Hippocampal formation (tissue), 2 donors: Measurements from ENCODE around the gene SV2B.

Experiments used
- DNase-seq, 2 donors: peaks; one replicate each; lab custom pipeline; 2025; lab: John Stamatoyannopoulos, UW

The SV2B gene

DNA sequence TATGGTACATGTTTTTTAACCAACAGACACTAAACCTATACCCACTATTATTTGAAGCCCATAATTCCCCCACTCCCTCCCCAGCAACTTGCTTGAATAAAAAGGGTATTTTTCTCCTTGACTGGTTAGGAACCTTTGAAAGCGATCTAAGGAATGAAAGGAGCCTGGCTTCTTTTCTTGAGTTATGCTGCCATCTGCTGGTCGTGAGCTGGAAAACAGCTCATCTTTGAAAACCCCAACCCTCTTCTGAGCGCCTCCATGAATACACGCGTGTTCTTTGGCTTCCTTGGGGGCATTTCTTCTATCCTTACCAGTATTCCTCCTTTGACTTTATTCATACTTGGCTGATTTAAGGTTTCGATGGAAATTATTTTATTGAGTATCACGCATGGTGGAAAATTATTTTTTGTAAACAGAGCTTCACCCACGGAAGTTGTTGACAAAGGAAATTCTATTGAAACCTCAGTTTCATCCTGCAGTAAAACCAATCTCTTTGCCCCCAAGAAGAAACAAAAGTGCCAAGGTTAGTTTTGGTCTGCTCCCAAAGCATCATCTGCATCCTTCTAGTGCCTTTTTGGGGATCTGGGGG is 171.6 kb downstream of the SV2B start:
- peak; percentile 48 to 73 for DNase-seq

DNA sequence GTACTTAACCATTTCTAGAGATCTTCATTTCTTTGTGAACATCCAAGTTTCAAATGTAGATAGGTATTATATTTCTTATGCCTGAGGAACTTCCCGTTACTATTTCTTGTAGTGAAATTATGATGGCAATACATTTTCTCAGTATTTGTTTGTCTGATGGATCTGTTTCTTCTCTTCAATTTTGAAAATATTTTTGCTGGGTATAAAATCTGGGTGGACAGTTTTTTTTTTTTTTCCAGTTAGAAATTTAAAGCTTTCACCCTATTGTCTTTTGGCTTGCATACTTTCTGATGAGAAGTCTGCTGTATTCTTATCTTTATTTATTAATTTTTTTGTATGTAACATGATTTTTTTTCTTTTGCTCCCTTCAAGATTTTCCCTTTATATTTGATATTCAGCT is 175.8 kb downstream of the SV2B start:
- DNase-seq, result no peak

DNA sequence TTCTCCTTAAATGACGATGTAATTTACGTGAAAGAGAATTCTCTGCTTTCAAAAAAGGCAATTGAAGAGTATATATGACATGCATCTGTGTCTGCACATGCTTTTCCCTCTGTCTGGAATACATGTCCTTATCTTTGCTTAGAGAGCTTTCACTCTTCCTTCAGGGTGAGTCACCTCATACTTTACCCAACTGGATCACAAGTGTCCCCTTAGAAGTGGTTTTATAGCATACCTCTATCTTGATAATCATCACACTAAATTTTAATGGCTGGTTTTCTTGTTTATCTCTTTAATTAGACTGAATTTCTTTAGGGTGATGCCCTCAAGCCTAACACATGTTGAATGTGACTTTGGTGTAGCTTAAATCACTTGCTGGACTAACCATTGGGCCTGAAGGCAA is 178.9 kb downstream of the SV2B start:
- no peak for DNase-seq

DNA sequence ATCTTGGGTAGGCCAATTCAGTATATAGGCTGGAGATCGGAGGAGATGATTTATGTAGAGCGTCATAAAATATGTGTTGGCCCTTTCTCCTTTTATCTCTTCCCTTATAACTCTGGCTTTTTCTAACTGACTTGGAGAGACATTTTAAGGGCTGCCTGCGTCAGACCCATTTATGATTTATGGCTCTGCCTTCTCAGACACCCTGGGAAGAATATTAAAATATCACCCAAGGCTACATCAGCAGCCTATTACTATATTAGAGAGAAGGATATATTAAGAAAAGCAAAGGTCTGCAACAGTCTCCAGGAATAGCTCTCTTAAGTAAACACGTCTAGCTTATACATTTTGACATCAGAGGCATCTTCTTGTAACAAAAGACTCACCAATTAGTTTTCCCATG is 179.4 kb downstream of the SV2B start:
- DNase-seq, result no peak

DNA sequence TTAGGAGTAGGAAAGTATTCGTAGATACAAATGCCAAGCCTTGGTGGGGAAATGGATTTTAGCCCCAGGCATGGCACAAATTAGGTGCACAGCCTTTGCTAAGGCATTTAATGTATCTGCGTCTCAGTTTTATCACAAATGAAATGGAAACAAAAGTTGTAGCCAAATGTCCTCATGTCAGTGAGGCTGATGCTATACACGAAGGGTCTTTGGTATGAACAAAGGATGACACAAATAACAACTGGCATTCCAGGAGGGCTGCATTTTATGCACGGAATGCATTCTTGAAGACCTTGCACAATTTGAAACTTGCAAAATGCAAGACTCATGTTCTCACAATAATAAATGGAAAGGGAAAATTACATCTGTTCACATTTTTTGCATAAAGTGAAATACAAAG is 181.9 kb downstream of the SV2B start:
- no peak for DNase-seq

DNA sequence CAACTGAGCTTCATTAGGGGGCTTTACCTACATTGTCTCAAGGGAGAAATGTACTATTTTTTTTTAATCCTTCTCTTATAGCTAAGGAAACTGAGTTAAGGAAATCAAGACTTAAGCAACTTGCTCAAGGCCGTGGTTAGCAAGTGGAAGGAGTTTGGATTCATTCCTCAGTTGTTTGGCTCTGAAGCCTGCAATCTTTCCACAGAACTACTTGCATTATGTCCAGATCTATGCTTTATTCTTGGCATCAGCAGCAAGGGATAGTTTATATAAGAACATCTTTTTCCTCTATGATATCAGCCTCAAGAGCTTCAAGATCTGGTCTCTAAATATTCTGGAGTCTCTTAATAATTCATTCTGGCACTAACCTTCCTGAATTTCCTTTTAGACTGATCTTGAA is 182.4 kb downstream of the SV2B start:
- no peak for DNase-seq

DNA sequence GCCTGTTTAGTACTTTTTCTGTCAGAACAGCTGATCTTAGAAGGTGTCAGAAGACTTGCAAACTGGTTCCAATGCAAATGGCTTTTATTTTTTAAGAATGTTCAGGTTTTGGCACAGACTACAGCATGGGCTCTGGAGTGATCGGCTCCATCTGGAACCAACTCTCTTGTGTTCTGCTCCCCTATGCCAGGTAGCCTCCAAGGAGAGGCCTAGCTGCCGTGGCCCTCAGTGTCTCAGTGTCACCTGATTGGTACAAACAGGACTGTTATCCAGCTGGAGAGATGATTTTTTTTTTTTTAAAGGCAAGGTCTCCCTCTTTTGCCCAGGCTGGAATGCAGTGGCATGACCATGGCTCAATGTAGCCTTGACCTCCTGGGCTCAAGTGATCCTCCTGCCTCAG is 183.1 kb downstream of the SV2B start:
- DNase-seq, result no peak

DNA sequence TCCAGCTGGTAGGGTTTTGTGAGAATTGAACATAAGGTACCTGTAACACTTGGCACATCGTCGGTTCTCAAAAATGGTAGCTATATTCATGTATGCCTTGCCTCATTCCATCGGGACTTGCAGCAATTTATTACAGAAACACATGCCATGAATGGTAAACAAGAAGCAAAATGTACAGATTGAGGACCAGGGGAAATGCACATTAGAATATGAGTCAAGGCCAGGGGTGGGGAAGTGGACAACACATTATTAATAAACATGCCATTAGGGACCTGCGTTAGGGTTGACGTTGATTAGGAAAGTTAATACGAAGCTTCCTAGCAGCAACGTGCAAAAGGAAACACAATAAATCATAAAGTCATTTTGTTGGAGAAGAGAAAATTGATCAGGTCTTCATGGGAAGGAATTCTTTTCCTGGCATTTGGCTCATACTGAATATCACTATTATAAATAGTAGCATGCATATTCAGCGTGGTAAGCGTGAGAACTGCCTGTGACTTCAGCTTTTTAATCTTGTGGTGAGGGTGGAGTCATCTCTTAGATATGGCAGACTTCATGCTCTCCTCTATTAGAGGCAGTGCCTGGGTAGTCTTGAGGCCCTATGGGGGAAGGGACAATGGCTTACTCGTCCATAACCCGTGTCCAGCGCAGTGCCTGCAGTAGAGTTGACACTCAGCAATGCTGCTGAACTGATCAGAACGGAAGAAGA is 184.9 kb downstream of the SV2B start:
- no peak for DNase-seq

DNA sequence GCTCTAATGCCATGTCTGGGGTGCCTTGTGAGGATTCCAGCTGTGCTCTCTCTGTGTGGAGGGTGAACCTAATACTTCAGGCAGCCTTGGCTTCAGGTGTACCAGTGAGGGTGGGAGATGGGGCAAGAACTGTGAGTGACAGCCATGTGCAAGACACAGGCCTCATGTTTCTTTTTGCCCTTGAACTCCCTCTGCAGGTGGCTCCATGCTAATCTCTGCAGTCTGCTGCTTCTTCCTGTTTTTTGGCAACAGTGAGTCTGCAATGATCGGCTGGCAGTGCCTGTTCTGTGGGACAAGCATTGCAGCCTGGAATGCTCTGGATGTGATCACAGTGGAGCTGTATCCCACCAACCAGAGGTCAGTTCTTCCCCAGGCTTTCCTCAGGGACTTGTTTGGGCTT is 189.3 kb downstream of the SV2B start:
- no peak for DNase-seq

DNA sequence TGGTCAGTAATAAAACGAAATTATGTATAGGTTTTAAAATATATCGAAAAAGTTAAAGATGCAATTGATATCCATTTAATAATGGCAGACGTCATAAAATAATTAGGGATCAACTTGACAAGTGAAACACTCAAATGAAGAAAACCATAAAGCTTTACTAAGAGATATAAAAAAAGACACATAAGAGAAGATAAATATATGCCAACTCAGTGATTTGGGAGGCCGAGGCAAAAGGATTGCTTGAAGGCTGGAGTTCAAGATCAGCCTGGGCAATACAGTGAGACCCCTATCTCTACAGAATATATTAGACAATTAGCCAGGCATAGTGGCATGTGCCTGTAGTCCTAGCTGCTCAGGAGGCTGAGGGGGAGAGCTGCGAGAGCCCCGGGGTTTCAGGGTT is 190.5 kb downstream of the SV2B start:
- DNase-seq, result no peak

DNA sequence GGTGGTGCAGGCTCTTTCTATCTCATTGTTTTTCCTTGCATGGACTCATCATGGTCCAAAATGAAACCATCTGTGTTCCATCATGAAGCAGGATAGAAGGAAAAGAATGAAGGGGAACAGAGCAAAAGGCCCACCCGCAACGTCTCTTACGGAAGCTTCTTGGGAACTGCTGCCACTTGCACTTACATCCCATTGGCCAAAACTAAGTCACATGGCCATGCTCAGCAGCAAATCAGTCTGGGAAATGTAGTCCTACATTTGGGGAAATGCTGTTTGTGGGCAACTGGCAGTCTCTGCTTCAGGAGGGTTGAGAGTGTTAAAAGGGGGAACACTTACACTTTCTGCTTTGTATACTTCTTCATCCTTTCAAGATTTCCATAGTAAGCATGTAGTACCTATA is 191.6 kb downstream of the SV2B start:
- no peak for DNase-seq

DNA sequence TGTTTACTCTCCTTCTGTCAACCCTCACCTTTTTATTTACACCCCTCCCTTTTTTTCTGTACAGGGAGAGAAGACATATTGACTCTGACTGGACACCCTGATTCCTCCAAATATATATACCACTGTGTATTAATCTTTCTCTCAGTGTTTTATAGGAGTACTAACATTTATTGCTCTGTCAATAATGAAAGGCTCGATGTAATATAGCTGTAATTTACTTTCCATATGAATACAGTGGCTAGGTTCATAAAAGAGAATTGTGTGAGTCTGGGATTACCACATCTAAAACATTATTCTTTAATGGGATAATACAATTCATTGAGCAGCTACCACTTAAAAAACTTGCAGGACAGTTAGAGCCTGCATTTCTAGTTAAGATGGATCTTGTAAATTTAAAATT is 194.3 kb downstream of the SV2B start:
- DNase-seq, result no peak

DNA sequence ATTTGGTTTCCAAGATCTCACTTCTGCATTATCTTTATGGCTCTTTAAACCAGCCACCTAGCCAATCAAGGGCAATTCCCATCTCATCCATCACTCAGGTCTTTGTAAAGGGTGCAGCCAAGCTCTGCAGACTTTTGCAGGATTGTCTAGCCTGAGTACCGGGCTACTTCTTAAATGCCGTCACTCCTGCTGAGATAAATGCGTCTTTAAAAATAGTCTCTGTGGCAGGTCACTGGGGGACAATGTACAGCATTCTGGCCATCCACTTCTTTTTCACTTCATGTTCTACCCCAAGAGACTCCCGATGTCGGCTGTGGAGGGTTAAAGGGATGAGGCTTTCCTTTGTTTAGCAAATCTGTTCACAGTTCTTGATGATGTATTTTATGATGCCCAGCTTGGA is 194.7 kb downstream of the SV2B start:
- DNase-seq, result no peak

DNA sequence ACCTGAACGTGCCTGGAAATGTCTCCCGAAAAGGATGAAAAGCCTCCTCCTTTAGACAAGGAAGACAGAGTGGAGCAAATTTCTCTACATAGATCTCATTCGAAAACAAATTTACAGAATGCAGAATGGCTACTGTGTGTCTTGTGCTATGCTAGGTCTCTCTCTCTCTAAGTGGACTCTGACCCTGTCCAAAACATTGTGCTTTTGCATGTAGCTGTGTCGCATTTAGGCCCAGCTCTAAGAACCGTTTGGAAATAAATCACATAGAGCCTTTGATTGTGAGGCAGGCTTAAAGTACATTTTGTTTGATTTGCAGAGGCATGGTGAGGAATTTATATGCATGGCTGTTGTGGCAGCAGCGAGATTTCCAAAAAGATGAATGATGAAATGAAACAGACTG is 198.0 kb downstream of the SV2B start:
- no peak for DNase-seq

DNA sequence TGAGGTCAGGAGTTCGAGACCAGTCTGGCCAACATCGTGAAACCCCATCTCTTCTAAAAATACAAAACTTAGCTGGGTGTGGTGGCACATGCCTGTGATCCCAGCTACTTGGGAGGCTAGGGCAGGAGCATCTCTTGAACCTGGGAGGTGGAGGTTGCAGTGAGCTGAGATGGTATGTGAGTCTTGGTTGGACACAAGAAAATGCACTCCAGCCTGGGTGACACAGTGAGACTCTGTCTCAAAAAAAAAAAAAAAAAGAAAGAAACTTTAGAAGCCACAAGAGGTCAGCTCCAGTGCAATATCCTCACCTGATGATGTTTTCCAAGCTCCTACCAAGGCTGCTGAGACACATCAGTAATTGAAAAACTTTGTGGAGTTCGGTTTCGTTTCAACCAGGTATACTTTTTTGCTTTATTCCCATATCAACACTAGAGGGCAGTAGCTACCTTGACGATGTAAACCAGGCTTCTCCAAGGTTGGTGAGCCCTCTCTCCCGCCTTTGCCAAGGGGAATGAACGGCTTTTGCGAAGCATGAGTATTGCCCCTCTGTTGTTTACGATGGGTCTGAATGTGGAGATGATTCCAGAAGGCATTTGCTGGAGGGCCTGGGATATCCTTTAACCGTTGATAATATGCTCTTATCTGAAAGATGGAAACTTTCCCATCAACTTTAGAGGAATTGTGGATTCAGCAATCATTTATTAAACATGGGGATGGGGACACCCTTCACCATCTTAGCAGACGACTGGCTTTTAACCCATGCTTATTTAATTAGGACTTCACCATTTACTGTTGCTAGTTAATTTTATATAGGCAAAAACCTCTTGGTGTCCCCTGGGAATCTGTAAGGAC is 202.8 kb downstream of the SV2B start:
- DNase-seq, result peak; percentile 18 to 57

DNA sequence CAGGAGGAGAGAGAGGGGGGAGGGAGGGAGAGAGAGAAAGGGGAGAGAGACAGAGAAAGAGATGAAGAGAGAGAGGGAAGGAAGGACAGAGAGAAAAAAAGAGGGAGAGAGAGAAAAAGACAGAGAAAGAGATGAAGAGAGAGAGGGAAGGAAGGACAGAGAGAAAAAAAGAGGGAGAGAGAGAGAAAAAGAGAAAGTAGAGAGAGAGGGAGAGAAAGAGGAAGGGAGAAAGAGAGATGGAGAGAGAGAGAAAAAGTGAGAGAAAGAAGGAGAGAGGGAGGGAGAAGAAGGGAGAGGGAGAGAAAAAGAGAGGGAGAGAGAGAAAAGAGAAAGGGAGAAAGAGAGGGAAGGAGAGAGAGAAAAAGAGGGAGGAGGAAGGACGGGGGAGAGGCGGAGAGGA is 204.2 kb downstream of the SV2B start:
- no peak for DNase-seq

DNA sequence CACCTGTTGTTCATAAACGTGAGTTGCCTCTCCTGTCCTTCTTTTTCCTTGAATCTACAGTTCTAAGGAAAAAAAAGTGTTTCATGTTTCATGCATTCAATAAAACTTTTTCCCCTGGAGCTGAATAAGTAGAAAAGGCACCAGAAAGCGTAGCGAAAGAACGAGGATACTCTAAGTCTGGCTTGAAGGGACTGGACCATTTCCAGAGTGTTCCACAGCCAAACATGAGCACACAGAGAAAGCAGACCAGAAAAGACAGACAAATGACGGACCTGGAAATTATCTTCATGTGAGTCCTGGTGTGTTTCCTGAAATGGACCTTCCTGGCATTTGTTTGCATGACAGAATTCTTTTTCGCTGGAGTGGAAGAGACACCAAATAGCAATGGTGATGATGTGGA is 204.7 kb downstream of the SV2B start:
- no peak for DNase-seq

DNA sequence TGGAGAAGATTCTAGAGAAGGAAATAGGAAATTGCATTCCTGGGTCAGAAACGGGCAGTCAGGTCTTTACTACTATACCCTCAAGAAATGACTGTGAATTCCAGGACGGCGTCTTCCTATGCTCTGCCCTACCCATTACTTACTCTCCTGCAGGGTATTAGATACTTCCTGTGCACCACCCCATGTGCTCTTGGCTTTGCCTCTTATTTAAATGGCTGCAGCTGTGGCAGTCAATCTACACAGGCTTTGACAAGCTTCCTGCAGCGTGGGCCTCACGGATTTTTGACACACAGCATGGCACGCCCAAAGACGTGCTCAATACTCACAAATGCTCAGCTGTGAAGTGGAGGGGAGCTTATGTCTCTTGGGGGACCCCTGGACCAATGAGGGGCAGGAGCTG is 206.1 kb downstream of the SV2B start:
- no peak for DNase-seq

DNA sequence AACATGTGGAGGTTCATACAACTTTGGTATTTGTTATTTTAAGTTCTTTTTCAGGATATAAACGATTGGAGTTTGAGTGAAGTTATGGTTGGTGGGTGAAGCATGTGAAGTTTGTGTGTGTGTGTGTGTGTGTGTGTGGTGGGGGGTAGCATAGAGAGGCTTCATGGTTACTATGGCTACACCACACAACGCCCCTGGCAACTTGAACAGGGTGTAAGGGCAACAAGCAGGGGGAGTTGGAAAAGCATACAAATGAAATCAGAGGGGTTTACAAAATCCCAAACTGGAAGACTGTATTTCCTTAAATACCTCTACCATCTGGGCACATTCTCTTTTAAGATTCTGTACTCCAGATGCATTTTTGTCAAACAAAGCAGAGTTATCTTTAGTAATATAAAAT is 207.5 kb downstream of the SV2B start:
- DNase-seq, result no peak

DNA sequence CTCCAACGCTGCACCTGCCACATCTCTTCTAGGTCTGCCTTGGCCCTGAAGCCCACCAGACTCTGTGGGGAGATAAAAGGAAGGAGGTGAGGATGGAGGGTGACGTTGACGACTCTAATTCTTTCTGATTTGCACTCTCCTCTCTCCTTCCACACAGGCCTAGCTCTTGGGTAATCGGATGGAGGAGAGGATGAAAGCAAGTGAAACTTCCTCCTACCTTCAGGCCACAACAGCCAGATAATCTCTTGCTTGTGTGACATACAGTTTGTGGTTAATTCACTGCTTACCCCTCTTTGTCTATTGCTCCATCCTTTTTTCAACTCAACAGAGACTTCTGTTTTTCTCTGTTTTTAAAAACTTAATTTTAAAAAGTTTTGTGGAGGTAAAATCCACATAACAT is 208.1 kb downstream of the SV2B start:
- DNase-seq, result no peak

DNA sequence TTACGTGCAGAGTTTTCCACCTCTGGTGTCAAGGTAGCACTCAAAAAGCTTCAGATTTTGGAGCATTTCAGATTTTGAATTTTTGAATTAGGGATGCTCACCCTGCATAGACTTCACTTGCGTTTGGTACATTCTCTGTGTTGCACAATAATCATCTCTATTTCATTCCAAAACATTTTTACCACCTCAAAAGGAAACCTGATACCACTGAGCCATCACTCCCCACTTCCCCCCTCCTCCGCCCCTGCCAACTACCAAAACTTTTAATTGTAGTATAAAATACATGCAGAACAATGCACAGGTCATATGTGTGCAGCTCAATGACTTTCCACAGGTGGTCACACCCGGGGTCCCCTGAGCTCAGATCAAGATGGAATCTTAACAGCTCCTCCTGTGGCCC is 208.8 kb downstream of the SV2B start:
- DNase-seq, result no peak

DNA sequence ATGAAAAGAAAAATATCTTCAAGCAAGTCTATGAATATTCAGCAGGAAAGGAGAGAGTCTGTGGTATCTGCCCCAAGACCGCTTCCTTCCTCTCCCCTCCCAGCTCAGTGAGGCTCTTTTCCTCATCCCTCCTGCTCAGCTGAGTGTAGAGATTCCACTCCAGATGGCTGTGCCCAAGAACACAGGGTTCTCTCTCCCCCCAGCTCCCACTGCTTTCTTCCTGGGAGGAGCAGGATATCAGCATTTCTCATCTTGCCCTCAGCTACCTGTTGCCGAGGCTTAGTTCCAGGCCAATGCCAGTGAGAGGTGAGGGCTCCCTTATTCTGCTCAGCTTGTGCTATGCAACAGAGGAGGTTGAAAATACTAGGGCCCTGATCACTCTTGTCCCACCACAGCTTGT is 211.9 kb downstream of the SV2B start:
- no peak for DNase-seq

DNA sequence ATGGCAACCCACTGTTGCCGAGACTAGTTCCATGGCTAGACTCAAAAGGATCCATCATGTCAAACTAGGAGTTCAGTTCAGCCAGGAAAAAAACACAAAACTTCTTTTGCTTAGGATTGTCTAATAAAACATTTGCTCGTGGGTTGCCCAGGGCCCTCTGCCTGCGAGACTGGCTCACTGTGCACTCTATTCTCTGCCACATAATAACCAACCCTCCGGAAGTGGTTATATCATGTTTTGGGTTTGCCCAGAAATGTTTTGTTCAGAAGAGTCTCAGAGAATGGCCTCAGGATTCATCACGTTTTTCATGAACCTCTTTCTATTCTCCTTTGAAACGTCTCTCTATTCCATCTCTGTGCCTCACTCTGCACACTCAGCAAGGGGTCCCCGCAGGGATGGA is 216.1 kb downstream of the SV2B start:
- no peak for DNase-seq
